Measurements from ENCODE around the gene TMEM37.

Gene TMEM37

GRCh38 chr2:119478978-119479295 is 47.3 kb downstream of the TMEM37 start:
- TF ChIP-seq, protein P1, sequence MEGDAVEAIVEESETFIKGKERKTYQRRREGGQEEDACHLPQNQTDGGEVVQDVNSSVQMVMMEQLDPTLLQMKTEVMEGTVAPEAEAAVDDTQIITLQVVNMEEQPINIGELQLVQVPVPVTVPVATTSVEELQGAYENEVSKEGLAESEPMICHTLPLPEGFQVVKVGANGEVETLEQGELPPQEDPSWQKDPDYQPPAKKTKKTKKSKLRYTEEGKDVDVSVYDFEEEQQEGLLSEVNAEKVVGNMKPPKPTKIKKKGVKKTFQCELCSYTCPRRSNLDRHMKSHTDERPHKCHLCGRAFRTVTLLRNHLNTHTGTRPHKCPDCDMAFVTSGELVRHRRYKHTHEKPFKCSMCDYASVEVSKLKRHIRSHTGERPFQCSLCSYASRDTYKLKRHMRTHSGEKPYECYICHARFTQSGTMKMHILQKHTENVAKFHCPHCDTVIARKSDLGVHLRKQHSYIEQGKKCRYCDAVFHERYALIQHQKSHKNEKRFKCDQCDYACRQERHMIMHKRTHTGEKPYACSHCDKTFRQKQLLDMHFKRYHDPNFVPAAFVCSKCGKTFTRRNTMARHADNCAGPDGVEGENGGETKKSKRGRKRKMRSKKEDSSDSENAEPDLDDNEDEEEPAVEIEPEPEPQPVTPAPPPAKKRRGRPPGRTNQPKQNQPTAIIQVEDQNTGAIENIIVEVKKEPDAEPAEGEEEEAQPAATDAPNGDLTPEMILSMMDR (conservative IDR thresholded peaks at IDR 0.05; ENCODE audit: low read depth, low read length): no peak
- no peak overlapping the region for H3K4me3 ChIP-seq (ENCODE audit: low read length)
- no peak for DNase-seq (ENCODE audit: low read depth)

DNA sequence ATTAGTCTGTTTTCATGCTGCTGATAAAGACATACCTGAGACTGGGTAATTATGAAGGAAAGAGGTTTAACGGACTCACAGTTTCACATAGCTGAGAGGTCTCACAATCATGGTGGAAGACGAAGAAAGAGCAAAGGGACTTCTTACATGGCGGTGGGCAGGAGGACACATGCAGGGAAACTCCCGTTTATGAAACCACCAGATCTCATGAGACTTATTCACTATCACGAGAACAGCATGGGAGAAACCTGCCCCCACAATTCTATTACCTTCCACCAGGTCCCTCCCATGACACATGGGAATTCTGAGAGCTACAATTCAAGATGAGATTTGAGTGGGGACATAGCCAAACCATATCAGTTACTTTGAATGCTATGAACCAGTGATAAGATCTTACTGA is 48.5 kb downstream of the TMEM37 start:
- no peak for DNase-seq (ENCODE audit: low read depth)
- H3K4me3 ChIP-seq (ENCODE audit: low read length): no peak overlapping the region
- TF ChIP-seq, protein P1 (conservative IDR thresholded peaks at IDR 0.05; ENCODE audit: low read depth, low read length): no peak

- no peak overlapping the region for H3K4me3 ChIP-seq (ENCODE audit: low read length)
- DNase-seq (ENCODE audit: low read depth): no peak
- TF ChIP-seq, protein P1 (conservative IDR thresholded peaks at IDR 0.05; ENCODE audit: low read depth, low read length): no peak
These were observed 49.1 kb downstream of the TMEM37 start for GRCh38 chr2:119480718-119481142.

DNA sequence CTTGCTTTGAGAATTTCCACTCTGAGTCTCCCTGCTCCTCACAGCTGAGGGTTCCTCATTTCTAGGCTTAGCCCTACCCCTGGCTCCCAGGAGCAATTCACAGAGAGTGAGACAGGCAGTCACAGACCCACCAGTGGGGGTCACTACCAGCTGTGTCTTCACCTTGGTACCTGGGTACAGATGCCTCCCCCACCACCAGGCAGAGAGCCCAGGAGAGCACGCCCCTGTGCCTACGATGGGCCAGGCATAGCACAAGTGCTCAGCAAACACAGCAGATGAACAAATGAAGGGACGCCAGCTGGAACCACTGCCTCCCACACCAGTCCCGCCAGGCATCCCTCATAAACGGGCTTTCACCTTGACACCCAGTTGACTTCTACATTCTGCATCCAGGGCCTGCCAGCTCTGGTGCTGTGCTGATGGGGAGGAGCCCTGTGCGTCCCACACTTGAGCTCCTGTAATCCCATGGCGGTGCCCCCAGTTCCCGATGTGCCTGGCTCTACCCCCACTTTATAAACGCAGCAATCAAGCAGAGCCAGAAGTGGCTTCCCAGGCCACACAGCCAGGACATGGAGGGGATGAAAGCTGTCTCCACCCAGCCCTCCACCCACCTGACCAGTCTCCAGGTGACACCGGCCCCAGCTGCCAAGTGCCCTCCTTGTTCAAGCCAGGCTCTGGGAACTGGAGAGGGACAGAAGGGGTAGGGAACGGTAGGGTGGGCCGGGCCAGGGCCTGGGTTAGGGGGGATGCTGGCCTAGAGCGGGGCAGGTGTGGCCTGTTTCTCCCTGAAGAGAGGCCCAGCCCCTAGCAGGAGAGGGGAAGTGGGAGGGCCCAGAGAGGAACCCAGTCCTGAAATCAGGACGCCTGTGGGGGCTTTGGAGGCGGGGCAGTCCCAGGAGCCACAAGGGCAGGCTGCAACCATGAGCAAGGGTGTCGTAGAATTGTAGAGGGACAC is 50.1 kb downstream of the TMEM37 start:
- TF ChIP-seq, protein P1 (conservative IDR thresholded peaks at IDR 0.05; ENCODE audit: low read depth, low read length): no peak
- no peak for DNase-seq (ENCODE audit: low read depth)
- H3K4me3 ChIP-seq (ENCODE audit: low read length): no peak overlapping the region

- no peak overlapping the region for H3K4me3 ChIP-seq (ENCODE audit: low read length)
- TF ChIP-seq, protein P1 (conservative IDR thresholded peaks at IDR 0.05; ENCODE audit: low read depth, low read length): no peak
- no peak for DNase-seq (ENCODE audit: low read depth)
These were observed 51.1 kb downstream of the TMEM37 start for GRCh38 chr2:119482481-119483394.

DNA sequence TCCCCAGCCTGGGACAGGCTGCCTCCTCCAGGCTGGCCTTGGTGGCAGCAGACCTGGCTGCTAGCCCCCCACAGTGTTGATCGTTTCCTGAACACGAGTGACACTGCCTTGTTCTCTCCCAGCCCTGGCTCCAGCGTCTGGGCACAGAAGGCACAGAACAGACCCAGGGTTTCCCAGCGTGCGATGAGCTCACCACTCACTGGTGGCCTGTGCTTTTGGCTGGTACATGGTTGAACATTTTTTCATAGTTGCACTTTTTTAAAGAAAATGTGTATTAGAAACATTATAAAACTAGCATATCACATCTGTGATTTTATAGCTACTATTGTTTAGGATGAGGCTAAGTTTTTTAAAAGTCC is 51.7 kb downstream of the TMEM37 start:
- TF ChIP-seq, protein P1 (conservative IDR thresholded peaks at IDR 0.05; ENCODE audit: low read depth, low read length): no peak
- H3K4me3 ChIP-seq (ENCODE audit: low read length): no peak overlapping the region
- no peak for DNase-seq (ENCODE audit: low read depth)
